Vagina (tissue), 2 donors: ENCODE results near the gene ZMAT3.

Experiments
- POLR2AphosphoS5 ChIP-seq, 2 donors: sonication (generic); formaldehyde crosslinking; IDR thresholded peaks; one replicate each; pipeline ENCODE4 v1.9.0; 2017; ENCODE audit warnings: antibody characterized with exemption in 2 of 2, mild to moderate bottlenecking in 2 of 2, low read depth in 1 of 2; ENCODE audit not compliant: insufficient read depth in 1 of 2
- TF ChIP-seq, protein P1 (sequence below), 3 experiments: fragments of 450-650 bp in 2 of 3; fragments of 200-600 bp in 1 of 3; sonication (generic) in 1 of 3; IDR thresholded peaks; one replicate each; pipeline ENCODE4 v1.5.1; 2017 to 2019; ENCODE audit warnings: antibody characterized with exemption in 3 of 3, mild to moderate bottlenecking in 2 of 3, moderate library complexity in 2 of 3

GRCh38 chr3:179035232-179035631 is 36.4 kb downstream of the ZMAT3 start:
- TF ChIP-seq, protein P1, sequence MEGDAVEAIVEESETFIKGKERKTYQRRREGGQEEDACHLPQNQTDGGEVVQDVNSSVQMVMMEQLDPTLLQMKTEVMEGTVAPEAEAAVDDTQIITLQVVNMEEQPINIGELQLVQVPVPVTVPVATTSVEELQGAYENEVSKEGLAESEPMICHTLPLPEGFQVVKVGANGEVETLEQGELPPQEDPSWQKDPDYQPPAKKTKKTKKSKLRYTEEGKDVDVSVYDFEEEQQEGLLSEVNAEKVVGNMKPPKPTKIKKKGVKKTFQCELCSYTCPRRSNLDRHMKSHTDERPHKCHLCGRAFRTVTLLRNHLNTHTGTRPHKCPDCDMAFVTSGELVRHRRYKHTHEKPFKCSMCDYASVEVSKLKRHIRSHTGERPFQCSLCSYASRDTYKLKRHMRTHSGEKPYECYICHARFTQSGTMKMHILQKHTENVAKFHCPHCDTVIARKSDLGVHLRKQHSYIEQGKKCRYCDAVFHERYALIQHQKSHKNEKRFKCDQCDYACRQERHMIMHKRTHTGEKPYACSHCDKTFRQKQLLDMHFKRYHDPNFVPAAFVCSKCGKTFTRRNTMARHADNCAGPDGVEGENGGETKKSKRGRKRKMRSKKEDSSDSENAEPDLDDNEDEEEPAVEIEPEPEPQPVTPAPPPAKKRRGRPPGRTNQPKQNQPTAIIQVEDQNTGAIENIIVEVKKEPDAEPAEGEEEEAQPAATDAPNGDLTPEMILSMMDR (IDR thresholded peaks at IDR 0.05) = no peak
- TF ChIP-seq POLR2AphosphoS5 (IDR thresholded peaks at IDR 0.05; ENCODE audit: insufficient read depth in 1 of 2, low read depth in 1 of 2) = no peak
